Pancreas (tissue), 10 donors: ENCODE measurements around the gene SLC34A3. TPM values are rescaled to one million over a fixed set of nuclear protein-coding genes. Genes with fewer than 3 reads are reported as not detected.
A peak's percentile ranks its signal among the peaks of the same experiment; 100 is the strongest.

Experiments
- ATAC-seq, 4 donors: fragments of 200-7000 bp; cut with Tn5 transposase; one replicate each; pipeline versions ENCODE4 v1.8.0 to v1.9.1; 2020; ENCODE audit warnings: mild to moderate bottlenecking in 4 of 4, moderate library complexity in 4 of 4
- DNase-seq, 6 donors: peaks; one replicate each; pipeline ENCODE4 v3.0.0-alpha.2; 2020
- FAIRE-seq: peaks from 2 replicates; lab custom pipeline; 2012; peaks lifted over from hg19 to GRCh38; lab: Jason Lieb, UNC
- H3K27ac ChIP-seq, 4 donors: fragments of 200-600 bp; sonication (generic); 1 replicate in 3 of 4; 2 replicates in 1 of 4; pipeline versions ENCODE4 v1.5.0 to v1.8.0; 2020
- H3K27me3 ChIP-seq, 4 donors: fragments of 200-600 bp; one replicate each; pipeline ENCODE4 v1.8.0; 2021
- H3K36me3 ChIP-seq, 3 donors: fragments of 200-600 bp; sonication (generic) in 1 of 3; one replicate each; pipeline versions ENCODE4 v1.5.0 to v1.8.0; 2020 to 2021
- H3K4me1 ChIP-seq, 3 donors: fragments of 200-600 bp; one replicate each; pipeline ENCODE4 v1.8.0; 2021
- H3K4me3 ChIP-seq, 4 donors: fragments of 200-600 bp; sonication (generic) in 2 of 4; one replicate each; pipeline versions ENCODE4 v1.5.0 to v1.8.0; 2020 to 2021
- H3K9me3 ChIP-seq, 4 donors: fragments of 200-600 bp; one replicate each; pipeline ENCODE4 v1.8.0; 2021
- WGBS, 2 donors: extraction: QIAGEN DNeasy Blood & Tissue Kit; methylation state at CpG; one replicate each; pipeline ENCODE4 v1.1.7; 2013; 5-methylcytosine and 5-hydroxymethylcytosine counted together
- intact Hi-C, 3 donors: fragments of 100-400 bp; cut with DNase I; formaldehyde crosslinking; loops; one replicate each; pipeline versions ENCODE4 v1.11.1 to v1.14.2; 2022
- polyA plus RNA-seq, 2 donors: library from polyadenylated mRNA; stranded (reverse); fragments of 200-250 nt; gene quantifications; one replicate each; pipeline ENCODE4 v1.2.3, GENCODE V29; 2013
- total RNA-seq, 6 donors: library from RNA; stranded (reverse); fragmentation: NEBNext Ultra II Directional in 4 of 6; extraction: Animal tissue kit (Norgen Biotek cat#: 25700) in 4 of 6; gene quantifications; one replicate each; pipeline versions ENCODE4 v1.2.1 to v1.2.4, GENCODE V29; 2021 to 2023
- TF ChIP-seq, protein P1 (sequence below), 4 donors: fragments of 200-600 bp; sonication (generic) in 3 of 4; IDR thresholded peaks; one replicate each; pipeline versions ENCODE4 v1.5.0 to v1.8.0; 2021; ENCODE audit warnings: antibody characterized with exemption in 4 of 4
- donor health status: healthy with polysubstance abuse.
- donor health status: DM: no; HTN: no; CAD: no; lungs with moderate emphysema.
- donor health status: DM: no; HTN: no; CAD: no.
- donor health status: control.
- donor health status: control.
- donor health status: Bipolar disorder and iron deficiency.
- donor health status: DM: yes; HTN: yes; CAD: no.
- donor health status: DM: no; HTN: no; CAD: no.
- donor health status: DM: no; HTN: no; CAD: no.
- donor health status: DM: yes; HTN: yes; CAD: no.

Gene SLC34A3
- total and polyA plus RNA-seq, 8 donors = 0.12 to 0.42 (median 0.20) TPM; not detected in 4

DNA sequence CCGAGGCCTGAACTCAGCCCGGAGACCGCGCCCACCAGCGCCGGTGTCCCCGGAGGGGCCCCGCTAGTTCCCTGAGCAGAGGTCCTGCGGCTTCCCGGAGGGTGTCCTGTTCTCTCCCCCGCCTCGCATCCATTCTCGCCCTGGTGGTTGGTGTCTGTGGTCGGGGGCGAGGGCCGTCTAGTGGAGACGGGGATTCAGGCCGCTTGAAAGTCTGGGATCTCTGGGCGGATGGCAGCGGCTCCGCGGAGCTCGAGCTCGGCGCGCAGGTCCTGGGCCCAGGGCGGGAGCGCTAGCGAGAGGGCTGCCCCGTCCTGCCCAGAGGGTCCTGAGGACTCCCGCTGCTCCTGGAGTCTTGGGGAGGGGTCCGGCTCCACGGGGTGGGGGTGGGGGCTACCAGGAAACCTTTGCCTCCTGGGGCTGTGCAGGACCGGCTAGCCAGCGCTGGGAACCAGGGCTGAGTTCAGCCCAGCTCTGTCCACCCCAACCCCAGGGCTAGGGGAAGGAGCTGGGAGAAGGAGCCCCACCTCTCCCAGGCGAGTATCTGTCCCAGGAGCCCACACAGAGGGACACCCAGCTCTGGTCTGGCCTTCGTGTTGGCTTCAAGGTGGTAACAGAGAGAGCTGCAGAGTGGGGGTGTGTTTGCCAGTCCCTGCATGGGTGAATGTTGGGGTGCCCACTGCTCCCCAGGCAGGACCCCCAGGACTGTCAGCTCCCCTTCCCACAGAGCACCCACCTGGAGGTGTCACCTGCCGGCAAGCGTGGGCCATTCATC is 50.8 kb downstream of the SLC34A3 start:
- intact Hi-C loops = loop anchor here in 2 of 3 donors (5.0 kb wide), 2 partner anchors 126 to 131 kb away; no protein-coding TSS in a partner anchor
- Histone ChIP-seq H3K36me3 (no peaks in the 10 kb centered on the region), H3K27me3 (no peaks in the 10 kb centered on the region), H3K27ac (no peak overlapping the region), H3K9me3 (no peaks in the 10 kb centered on the region), H3K4me3 (no peak overlapping the region), H3K4me1 (peaks cover 0 to 4% (median 3%) of the 10 kb centered on the region in 3 donors)
- TF ChIP-seq, protein P1, sequence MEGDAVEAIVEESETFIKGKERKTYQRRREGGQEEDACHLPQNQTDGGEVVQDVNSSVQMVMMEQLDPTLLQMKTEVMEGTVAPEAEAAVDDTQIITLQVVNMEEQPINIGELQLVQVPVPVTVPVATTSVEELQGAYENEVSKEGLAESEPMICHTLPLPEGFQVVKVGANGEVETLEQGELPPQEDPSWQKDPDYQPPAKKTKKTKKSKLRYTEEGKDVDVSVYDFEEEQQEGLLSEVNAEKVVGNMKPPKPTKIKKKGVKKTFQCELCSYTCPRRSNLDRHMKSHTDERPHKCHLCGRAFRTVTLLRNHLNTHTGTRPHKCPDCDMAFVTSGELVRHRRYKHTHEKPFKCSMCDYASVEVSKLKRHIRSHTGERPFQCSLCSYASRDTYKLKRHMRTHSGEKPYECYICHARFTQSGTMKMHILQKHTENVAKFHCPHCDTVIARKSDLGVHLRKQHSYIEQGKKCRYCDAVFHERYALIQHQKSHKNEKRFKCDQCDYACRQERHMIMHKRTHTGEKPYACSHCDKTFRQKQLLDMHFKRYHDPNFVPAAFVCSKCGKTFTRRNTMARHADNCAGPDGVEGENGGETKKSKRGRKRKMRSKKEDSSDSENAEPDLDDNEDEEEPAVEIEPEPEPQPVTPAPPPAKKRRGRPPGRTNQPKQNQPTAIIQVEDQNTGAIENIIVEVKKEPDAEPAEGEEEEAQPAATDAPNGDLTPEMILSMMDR (IDR thresholded peaks at IDR 0.05) = no peak
- no peak for ATAC-seq
- DNase-seq = peak in 1 of 6 donors; percentile 42
- WGBS, 2 donors = 76 to 86% methylated on average over 39 of the region's 39 CpGs
- FAIRE-seq = no peak

Other genes starting within 250 kb of the SLC34A3 start
Only the 30 nearest of the 31 such genes appear.
- 10 to 100 TPM; 16.0 to 23.5 (median 20.0) TPM for gene PAXX, start 238.5 kb upstream of the SLC34A3 start, total RNA-seq
- gene PAXX, start 238.5 kb upstream of the SLC34A3 start, polyA plus RNA-seq = 100 to 1,000 TPM; 184 to 222 TPM
- under 1 TPM in 5 of 6 donors, not detected in 1; 0.24 to 0.44 (median 0.38) TPM for gene CLIC3, start 234.3 kb upstream of the SLC34A3 start, total RNA-seq
- 1 to 10 TPM; 1.1 to 1.3 TPM for gene CLIC3, start 234.3 kb upstream of the SLC34A3 start, polyA plus RNA-seq
- gene ABCA2, start 202.7 kb upstream of the SLC34A3 start, total RNA-seq = 10 to 100 TPM; 16.2 to 32.6 (median 25.4) TPM
- 10 to 100 TPM; 70.4 to 80.0 TPM for gene ABCA2, start 202.7 kb upstream of the SLC34A3 start, polyA plus RNA-seq
- under 1 TPM in 2 of 6 donors, not detected in 4; 0.18 to 0.19 TPM for gene FUT7, start 198.8 kb upstream of the SLC34A3 start, total RNA-seq
- under 1 TPM in 1 of 2 donors, not detected in 1; 0.12 TPM for gene FUT7, start 198.8 kb upstream of the SLC34A3 start, polyA plus RNA-seq
- 10 to 100 TPM; 31.5 to 70.9 (median 36.8) TPM for gene NPDC1, start 184.7 kb upstream of the SLC34A3 start, total RNA-seq
- gene NPDC1, start 184.7 kb upstream of the SLC34A3 start, polyA plus RNA-seq = 100 to 1,000 TPM; 183 to 328 TPM
- 1 to 10 TPM in 5 of 6 donors, under 1 TPM in 1; 0.91 to 4.5 (median 2.0) TPM for gene ENTPD2, start 176.8 kb upstream of the SLC34A3 start, total RNA-seq
- 1 to 10 TPM; 4.5 to 6.5 TPM for gene ENTPD2, start 176.8 kb upstream of the SLC34A3 start, polyA plus RNA-seq
- gene SAPCD2, start 160.3 kb upstream of the SLC34A3 start, total RNA-seq = under 1 TPM; 0.04 to 0.97 (median 0.45) TPM
- under 1 TPM; 0.30 to 0.38 TPM for gene SAPCD2, start 160.3 kb upstream of the SLC34A3 start, polyA plus RNA-seq
- gene UAP1L1, start 153.4 kb upstream of the SLC34A3 start, total RNA-seq = 10 to 100 TPM in 1 of 6 donors, 1 to 10 TPM in 5; 5.2 to 13.6 (median 5.9) TPM
- 10 to 100 TPM; 10.5 to 14.4 TPM for gene UAP1L1, start 153.4 kb upstream of the SLC34A3 start, polyA plus RNA-seq
- 10 to 100 TPM; 22.0 to 33.5 (median 26.0) TPM for gene MAN1B1, start 143.9 kb upstream of the SLC34A3 start, total RNA-seq
- gene MAN1B1, start 143.9 kb upstream of the SLC34A3 start, polyA plus RNA-seq = 10 to 100 TPM; 83.6 to 86.0 TPM
- 100 to 1,000 TPM in 2 of 6 donors, 10 to 100 TPM in 4; 87.3 to 113 (median 98.8) TPM for gene DPP7, start 116.2 kb upstream of the SLC34A3 start, total RNA-seq
- 100 to 1,000 TPM; 497 to 526 TPM for gene DPP7, start 116.2 kb upstream of the SLC34A3 start, polyA plus RNA-seq
- under 1 TPM in 4 of 6 donors, not detected in 2; 0.08 to 0.44 (median 0.22) TPM for gene GRIN1, start 91.7 kb upstream of the SLC34A3 start, total RNA-seq
- under 1 TPM; 0.21 to 0.53 TPM for gene GRIN1, start 91.7 kb upstream of the SLC34A3 start, polyA plus RNA-seq
- under 1 TPM; 0.28 to 0.90 (median 0.49) TPM for gene LRRC26, start 60.9 kb upstream of the SLC34A3 start, total RNA-seq
- not detected for gene LRRC26, start 60.9 kb upstream of the SLC34A3 start, polyA plus RNA-seq
- gene TMEM210, start 58.8 kb upstream of the SLC34A3 start, total RNA-seq = not detected
- gene TMEM210, start 58.8 kb upstream of the SLC34A3 start, polyA plus RNA-seq = not detected
- 10 to 100 TPM; 22.2 to 39.4 (median 31.5) TPM for gene ANAPC2, start 42.3 kb upstream of the SLC34A3 start, total RNA-seq
- gene ANAPC2, start 42.3 kb upstream of the SLC34A3 start, polyA plus RNA-seq = 100 to 1,000 TPM in 1 of 2 donors, 10 to 100 TPM in 1; 99.9 to 122 TPM
- gene SSNA1, start 42.2 kb upstream of the SLC34A3 start, total RNA-seq = 10 to 100 TPM; 30.8 to 45.2 (median 38.3) TPM
- 10 to 100 TPM; 67.4 to 81.0 TPM for gene SSNA1, start 42.2 kb upstream of the SLC34A3 start, polyA plus RNA-seq
- gene TPRN, start 30.2 kb upstream of the SLC34A3 start, total RNA-seq = 100 to 1,000 TPM in 1 of 6 donors, 10 to 100 TPM in 5; 50.3 to 110 (median 74.8) TPM
- gene TPRN, start 30.2 kb upstream of the SLC34A3 start, polyA plus RNA-seq = 10 to 100 TPM; 48.7 to 66.5 TPM
- 10 to 100 TPM in 5 of 6 donors, 1 to 10 TPM in 1; 9.7 to 19.0 (median 13.1) TPM for gene TMEM203, start 25.3 kb upstream of the SLC34A3 start, total RNA-seq
- gene TMEM203, start 25.3 kb upstream of the SLC34A3 start, polyA plus RNA-seq = 10 to 100 TPM; 16.9 to 22.8 TPM
- gene NDOR1, start 25.2 kb upstream of the SLC34A3 start, total RNA-seq = 10 to 100 TPM in 1 of 6 donors, 1 to 10 TPM in 5; 4.6 to 12.9 (median 6.5) TPM
- 10 to 100 TPM in 1 of 2 donors, 1 to 10 TPM in 1; 9.7 to 25.4 TPM for gene NDOR1, start 25.2 kb upstream of the SLC34A3 start, polyA plus RNA-seq
- 1 to 10 TPM; 3.3 to 6.5 (median 3.4) TPM for gene RNF208, start 8.7 kb upstream of the SLC34A3 start, total RNA-seq
- 10 to 100 TPM; 11.4 to 20.7 TPM for gene RNF208, start 8.7 kb upstream of the SLC34A3 start, polyA plus RNA-seq
- gene CYSRT1, start 5.7 kb upstream of the SLC34A3 start, total RNA-seq = under 1 TPM in 2 of 6 donors, not detected in 4; 0.22 to 0.32 TPM
- gene CYSRT1, start 5.7 kb upstream of the SLC34A3 start, polyA plus RNA-seq = 1 to 10 TPM in 1 of 2 donors, under 1 TPM in 1; 0.87 to 1.3 TPM
- gene RNF224, start 3.4 kb upstream of the SLC34A3 start, total RNA-seq = under 1 TPM in 1 of 6 donors, not detected in 5; 0.09 TPM
- under 1 TPM; 0.61 TPM for gene RNF224, start 3.4 kb upstream of the SLC34A3 start, polyA plus RNA-seq
- 10 to 100 TPM; 40.9 to 87.6 (median 64.7) TPM for gene TUBB4B, start 10.4 kb downstream of the SLC34A3 start, total RNA-seq
- 100 to 1,000 TPM in 1 of 2 donors, 10 to 100 TPM in 1; 96.2 to 143 TPM for gene TUBB4B, start 10.4 kb downstream of the SLC34A3 start, polyA plus RNA-seq
- gene STPG3, start 20.4 kb downstream of the SLC34A3 start, total RNA-seq = not detected
- under 1 TPM in 1 of 2 donors, not detected in 1; 0.23 TPM for gene STPG3, start 20.4 kb downstream of the SLC34A3 start, polyA plus RNA-seq
- 10 to 100 TPM; 22.3 to 34.0 (median 29.0) TPM for gene NELFB, start 24.4 kb downstream of the SLC34A3 start, total RNA-seq
- 10 to 100 TPM; 28.7 to 34.2 TPM for gene NELFB, start 24.4 kb downstream of the SLC34A3 start, polyA plus RNA-seq
- 1 to 10 TPM; 2.5 to 6.8 (median 4.3) TPM for gene TOR4A, start 46.8 kb downstream of the SLC34A3 start, total RNA-seq
- gene TOR4A, start 46.8 kb downstream of the SLC34A3 start, polyA plus RNA-seq = 1 to 10 TPM; 1.4 to 3.0 TPM
- 10 to 100 TPM in 4 of 6 donors, 1 to 10 TPM in 2; 7.5 to 23.4 (median 13.6) TPM for gene NRARP, start 71.4 kb downstream of the SLC34A3 start, total RNA-seq
- 1 to 10 TPM; 1.3 to 2.7 TPM for gene NRARP, start 71.4 kb downstream of the SLC34A3 start, polyA plus RNA-seq
- 10 to 100 TPM in 3 of 6 donors, 1 to 10 TPM in 3; 8.1 to 16.5 (median 10.4) TPM for gene EXD3, start 192.3 kb downstream of the SLC34A3 start, total RNA-seq
- 10 to 100 TPM; 43.1 to 57.3 TPM for gene EXD3, start 192.3 kb downstream of the SLC34A3 start, polyA plus RNA-seq
- gene NOXA1, start 192.5 kb downstream of the SLC34A3 start, total RNA-seq = 10 to 100 TPM in 3 of 6 donors, 1 to 10 TPM in 3; 6.6 to 15.0 (median 10.0) TPM
- gene NOXA1, start 192.5 kb downstream of the SLC34A3 start, polyA plus RNA-seq = 10 to 100 TPM; 40.0 to 45.5 TPM
- 1 to 10 TPM in 5 of 6 donors, under 1 TPM in 1; 0.98 to 3.8 (median 1.3) TPM for gene ENTPD8, start 210.5 kb downstream of the SLC34A3 start, total RNA-seq
- gene ENTPD8, start 210.5 kb downstream of the SLC34A3 start, polyA plus RNA-seq = 1 to 10 TPM; 3.9 to 4.7 TPM
- gene NSMF, start 228.4 kb downstream of the SLC34A3 start, total RNA-seq = 10 to 100 TPM; 22.0 to 34.4 (median 26.3) TPM
- 10 to 100 TPM; 68.6 to 81.0 TPM for gene NSMF, start 228.4 kb downstream of the SLC34A3 start, polyA plus RNA-seq